ENCODE measurements around the gene NGFR.

Gene NGFR

DNA sequence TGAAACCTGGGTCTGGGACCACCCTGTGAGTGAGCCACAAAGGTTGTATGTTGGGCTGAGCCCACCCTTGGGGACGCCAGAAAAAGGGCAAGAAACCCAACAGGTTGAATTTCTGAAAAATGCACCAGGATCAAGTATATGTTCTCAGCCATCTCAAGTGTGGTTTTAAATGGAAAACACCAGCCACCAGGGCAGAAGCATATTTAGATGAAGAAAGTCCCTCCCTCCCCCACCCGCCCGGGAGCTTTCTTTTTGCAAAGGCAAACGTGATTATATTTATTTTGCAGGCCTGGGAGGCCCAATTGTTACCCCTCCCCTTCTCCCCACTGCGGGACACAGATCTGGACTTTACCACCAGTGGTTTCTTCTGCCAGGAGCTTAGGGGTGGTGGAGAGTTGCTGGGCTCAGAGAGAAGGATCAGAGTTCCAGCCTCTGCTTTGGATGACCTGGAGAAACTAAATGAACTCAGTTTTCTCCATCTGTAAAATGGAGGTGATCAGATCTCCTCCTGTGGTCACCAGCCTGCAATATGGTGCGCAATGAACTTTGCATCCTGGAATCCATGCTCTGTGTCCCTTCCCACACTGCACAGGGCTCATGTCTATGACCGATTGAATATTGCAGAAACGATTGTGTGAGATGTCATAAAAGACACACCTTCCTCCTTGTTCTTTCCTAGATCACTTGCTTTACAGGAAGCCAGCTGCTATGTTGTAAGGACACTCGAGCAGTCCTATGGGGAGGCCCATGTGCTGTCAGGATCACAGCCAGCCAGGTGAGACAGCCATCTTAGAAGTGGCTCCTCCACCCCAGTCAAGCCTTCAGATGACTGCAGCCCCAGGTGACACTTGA, 21.0 kb upstream of the NGFR start:
- no peaks in the 10 kb centered on the region for H3K36me3 ChIP-seq (ENCODE audit: control insufficient read depth, insufficient read depth, low read length)
- peaks cover 11% of the 10 kb centered on the region for H3K27me3 ChIP-seq (ENCODE audit: control insufficient read depth, insufficient read depth, low read length)
- H3K4me1 ChIP-seq (ENCODE audit: control insufficient read depth, insufficient read depth, low read length) = no peaks in the 10 kb centered on the region
- H3K4me3 ChIP-seq (ENCODE audit: low read length) = no peak overlapping the region
- no peak overlapping the region for H3K9ac ChIP-seq (ENCODE audit: low read length)
- H3K27ac ChIP-seq (ENCODE audit: low read depth, low read length) = no peak overlapping the region

DNA sequence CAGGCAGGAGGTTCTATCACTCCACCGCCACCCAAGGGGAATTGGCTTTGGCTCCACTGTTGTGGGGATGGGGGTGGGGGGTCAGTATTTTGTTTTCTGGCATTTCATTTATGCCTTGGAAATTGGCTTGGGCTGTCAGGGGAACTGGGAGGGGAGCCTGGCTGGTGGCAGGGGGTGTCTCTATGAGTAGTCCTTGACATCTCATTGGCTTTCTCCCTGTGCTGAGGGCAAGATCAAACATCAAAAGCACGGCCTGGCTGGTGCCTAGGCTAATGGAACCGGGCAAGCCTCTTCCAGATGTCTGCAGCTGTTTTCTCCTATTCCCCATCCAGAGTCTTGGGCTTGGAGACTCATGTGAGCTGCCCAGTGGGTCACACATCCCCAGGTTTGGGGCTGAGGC, 17.4 kb upstream of the NGFR start:
- Histone ChIP-seq H3K4me1 (ENCODE audit: control insufficient read depth, insufficient read depth, low read length) (no peaks in the 10 kb centered on the region), H3K4me3 (ENCODE audit: low read length) (no peak overlapping the region), H3K36me3 (ENCODE audit: control insufficient read depth, insufficient read depth, low read length) (no peaks in the 10 kb centered on the region), H3K9ac (ENCODE audit: low read length) (no peak overlapping the region), H3K27me3 (ENCODE audit: control insufficient read depth, insufficient read depth, low read length) (peaks cover 1% of the 10 kb centered on the region), H3K27ac (ENCODE audit: low read depth, low read length) (no peak overlapping the region)

DNA sequence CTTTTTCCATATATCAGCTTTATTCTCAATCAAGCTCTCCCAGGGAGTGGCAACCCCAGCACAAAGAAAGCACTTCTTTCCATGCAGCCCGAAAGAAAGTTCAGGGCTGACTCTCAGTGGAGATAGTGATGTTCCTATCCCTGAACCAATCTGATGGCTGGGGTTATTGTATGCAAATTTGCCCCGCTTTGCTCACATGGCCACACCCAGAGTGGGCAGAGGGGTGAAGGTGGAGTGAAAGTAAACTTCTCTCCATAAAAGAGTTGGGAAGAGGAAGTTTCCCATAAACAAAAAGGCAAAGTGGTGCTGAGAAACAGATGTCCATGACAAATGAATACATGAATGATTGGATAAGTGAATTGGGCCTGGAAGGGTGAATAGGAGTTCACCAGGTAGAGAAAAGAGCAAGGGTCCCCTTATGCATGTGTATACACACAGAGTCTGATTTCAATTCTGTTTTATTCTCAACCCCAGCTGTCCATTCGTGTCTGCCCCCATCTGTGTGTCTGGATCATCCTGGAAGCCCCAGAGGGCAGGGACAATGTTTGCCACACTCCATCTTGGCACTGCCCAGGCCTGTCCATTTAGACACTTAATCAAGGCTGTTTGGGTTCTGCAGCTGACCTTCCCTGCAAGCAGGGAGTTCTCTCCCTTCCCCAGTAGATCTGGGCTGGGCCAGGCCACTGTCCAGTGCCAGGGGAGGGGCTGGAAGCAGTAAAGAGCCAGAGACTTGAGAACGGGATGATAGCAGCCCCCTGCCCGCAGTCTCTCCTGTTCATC, 14.1 kb upstream of the NGFR start:
- Histone ChIP-seq H3K4me3 (ENCODE audit: low read length) (no peak overlapping the region), H3K9ac (ENCODE audit: low read length) (no peak overlapping the region), H3K4me1 (ENCODE audit: control insufficient read depth, insufficient read depth, low read length) (no peaks in the 10 kb centered on the region), H3K36me3 (ENCODE audit: control insufficient read depth, insufficient read depth, low read length) (no peaks in the 10 kb centered on the region), H3K27me3 (ENCODE audit: control insufficient read depth, insufficient read depth, low read length) (peaks cover 4% of the 10 kb centered on the region), H3K27ac (ENCODE audit: low read depth, low read length) (no peak overlapping the region)

DNA sequence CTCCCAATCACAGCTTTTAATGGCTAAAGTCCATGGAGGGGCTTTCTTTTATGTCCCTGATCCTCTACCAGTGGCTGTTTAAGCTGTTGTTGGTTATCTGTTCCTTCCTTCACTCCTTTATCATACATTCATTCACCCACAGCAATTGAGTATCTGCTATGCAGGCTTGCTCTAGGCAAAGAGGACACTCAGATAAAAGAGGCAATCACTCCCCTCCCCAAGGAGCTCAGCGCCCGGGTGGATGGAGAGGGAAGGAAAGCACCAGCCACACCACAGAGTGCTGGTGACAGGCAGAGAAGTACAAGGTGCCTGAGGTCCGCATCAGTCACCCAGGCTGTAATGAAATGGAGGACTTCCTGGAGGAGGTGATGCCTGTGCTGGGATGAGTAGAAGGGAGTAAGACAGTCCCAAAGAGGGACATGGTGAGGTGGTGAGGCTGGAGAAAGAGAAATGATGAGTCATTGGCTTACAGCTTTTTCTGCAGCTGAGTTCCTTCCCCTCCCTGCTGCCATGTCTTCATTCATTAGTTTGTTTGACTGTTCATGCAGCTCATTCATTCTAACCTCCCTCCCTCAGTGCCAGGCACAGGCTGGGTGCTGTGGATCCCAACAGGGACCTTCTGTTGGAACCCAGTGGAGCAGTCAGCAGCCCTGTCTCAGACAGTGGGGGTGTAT, 12.8 kb upstream of the NGFR start:
- Histone ChIP-seq H3K4me1 (ENCODE audit: control insufficient read depth, insufficient read depth, low read length) (no peaks in the 10 kb centered on the region), H3K36me3 (ENCODE audit: control insufficient read depth, insufficient read depth, low read length) (no peaks in the 10 kb centered on the region), H3K9ac (ENCODE audit: low read length) (no peak overlapping the region), H3K27ac (ENCODE audit: low read depth, low read length) (no peak overlapping the region), H3K4me3 (ENCODE audit: low read length) (no peak overlapping the region), H3K27me3 (ENCODE audit: control insufficient read depth, insufficient read depth, low read length) (peaks cover 6% of the 10 kb centered on the region)

DNA sequence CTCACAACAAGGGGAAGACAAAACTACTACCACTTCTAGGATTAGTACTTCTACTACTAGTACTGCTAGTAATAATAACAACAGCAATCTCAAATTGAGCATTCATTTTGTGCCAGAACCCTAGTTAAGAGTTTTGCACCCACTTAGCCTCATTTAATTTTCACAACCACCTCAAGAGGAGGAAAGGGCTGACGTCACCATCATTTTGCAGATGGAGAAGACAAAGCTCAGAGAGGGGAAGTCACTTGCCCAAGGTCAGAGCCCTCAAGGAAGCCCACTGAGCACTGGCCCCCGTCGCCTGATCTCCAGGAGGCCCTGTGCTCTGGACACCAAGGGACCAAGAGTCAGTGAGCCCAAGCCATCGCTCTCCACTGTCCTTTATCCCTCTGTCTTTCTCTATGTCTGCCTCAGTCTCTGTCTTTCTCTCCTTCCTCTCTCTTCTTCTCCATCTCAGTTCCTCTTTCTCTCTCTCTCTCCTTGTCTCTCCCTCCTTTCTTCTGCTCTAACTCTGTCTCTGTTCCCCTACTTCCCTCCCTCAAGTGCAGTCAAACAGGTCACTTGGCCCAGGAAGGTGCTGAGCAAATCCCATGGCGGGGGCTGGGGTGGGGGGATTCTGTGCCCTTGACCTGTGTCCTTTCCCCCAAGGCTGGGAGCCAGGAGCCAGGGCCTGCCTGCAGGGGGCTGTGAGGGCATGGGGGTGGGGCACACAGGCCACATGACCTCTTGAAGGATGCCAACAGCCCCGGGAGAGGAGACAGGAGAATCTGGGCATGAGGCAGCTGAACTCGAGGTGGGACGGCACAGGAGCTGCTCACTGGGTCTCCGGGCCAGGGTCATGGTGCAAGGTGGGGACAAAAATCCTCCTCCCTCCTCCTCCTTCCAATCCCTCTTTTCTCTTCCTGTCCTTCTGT, 11.2 kb upstream of the NGFR start:
- Histone ChIP-seq H3K4me3 (ENCODE audit: low read length) (no peak overlapping the region), H3K9ac (ENCODE audit: low read length) (no peak overlapping the region), H3K4me1 (ENCODE audit: control insufficient read depth, insufficient read depth, low read length) (no peaks in the 10 kb centered on the region), H3K27ac (ENCODE audit: low read depth, low read length) (no peak overlapping the region), H3K36me3 (ENCODE audit: control insufficient read depth, insufficient read depth, low read length) (no peaks in the 10 kb centered on the region), H3K27me3 (ENCODE audit: control insufficient read depth, insufficient read depth, low read length) (peaks cover 6% of the 10 kb centered on the region)

DNA sequence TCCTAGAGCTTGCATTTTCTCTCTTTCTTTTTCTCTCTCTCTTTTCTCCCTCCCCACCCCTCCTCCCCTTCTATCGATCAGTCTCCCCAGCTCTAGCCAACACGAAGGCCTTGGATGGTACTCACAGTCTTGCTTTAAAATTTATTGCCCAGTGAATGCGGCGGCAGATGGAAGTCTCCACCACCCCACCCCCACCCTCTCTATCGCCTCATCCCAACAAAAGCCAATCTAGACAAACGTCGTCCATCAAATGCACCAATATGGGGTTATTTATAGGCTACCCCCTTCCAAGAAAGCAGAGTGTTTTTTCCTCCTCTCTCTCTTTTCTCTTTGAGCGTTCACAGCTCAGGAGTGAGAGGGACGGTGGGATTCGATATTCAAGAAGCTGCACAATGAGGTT, 10.5 kb upstream of the NGFR start:
- Histone ChIP-seq H3K27ac (ENCODE audit: low read depth, low read length) (no peak overlapping the region), H3K9ac (ENCODE audit: low read length) (no peak overlapping the region), H3K27me3 (ENCODE audit: control insufficient read depth, insufficient read depth, low read length) (peaks cover 6% of the 10 kb centered on the region), H3K36me3 (ENCODE audit: control insufficient read depth, insufficient read depth, low read length) (no peaks in the 10 kb centered on the region), H3K4me3 (ENCODE audit: low read length) (no peak overlapping the region), H3K4me1 (ENCODE audit: control insufficient read depth, insufficient read depth, low read length) (no peaks in the 10 kb centered on the region)

DNA sequence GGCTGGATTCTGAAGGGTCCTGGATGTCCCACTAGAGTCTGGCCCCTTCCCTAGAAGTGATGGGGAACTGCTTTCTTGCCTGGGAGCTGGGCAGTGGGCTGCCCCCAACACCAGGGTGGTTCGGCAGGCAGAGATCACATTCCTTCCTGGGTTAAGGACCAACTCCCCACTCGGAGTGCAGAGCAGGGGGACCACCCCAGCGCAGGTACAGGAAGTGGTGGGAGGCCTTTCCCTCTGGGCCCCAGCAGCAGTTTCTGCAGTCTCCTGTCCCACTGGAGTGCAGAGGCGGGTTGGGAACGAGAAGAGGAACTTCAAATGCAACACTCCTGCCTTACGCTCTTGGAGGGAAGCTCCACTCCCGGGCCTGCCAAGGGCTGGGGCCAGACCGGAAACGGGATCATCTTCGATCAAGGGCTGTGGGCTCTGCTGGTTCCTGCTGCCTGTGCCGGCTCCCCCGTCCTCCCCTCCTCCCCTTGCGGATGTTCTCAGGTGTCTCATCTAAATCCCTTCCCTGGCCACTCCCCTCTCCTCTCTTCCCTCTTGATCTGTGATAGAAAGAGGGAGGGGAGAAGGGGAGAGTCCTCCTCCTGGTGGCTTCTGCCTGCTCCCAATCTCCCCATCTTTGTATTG, 9.0 kb upstream of the NGFR start:
- peaks cover 10% of the 10 kb centered on the region for H3K27me3 ChIP-seq (ENCODE audit: control insufficient read depth, insufficient read depth, low read length)
- H3K4me1 ChIP-seq (ENCODE audit: control insufficient read depth, insufficient read depth, low read length) = no peaks in the 10 kb centered on the region
- no peaks in the 10 kb centered on the region for H3K36me3 ChIP-seq (ENCODE audit: control insufficient read depth, insufficient read depth, low read length)
- no peak overlapping the region for H3K4me3 ChIP-seq (ENCODE audit: low read length)
- H3K9ac ChIP-seq (ENCODE audit: low read length) = no peak overlapping the region
- no peak overlapping the region for H3K27ac ChIP-seq (ENCODE audit: low read depth, low read length)

DNA sequence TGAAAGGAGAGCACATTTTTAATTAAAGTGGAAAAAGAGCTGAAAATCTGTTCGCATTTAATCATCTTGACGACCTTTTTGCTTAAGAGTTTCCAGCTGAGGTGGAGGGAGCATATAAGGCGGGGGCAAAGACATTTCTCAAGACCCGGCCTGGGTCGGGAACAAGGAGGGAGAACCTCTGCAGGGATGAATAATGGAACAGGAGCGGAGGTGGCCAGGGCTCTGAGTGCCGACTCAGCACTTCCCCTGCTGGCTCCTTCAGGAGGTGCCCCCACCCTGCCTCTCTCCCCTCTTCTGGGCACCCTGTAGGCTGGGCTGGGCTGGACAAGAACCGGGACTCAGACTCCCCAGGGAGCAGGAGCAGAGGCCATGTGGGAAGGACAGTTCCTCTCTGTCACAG, 7.9 kb upstream of the NGFR start:
- H3K4me1 ChIP-seq (ENCODE audit: control insufficient read depth, insufficient read depth, low read length) = no peaks in the 10 kb centered on the region
- H3K27ac ChIP-seq (ENCODE audit: low read depth, low read length) = no peak overlapping the region
- H3K27me3 ChIP-seq (ENCODE audit: control insufficient read depth, insufficient read depth, low read length) = peaks cover 10% of the 10 kb centered on the region
- H3K9ac ChIP-seq (ENCODE audit: low read length) = no peak overlapping the region
- H3K4me3 ChIP-seq (ENCODE audit: low read length) = no peak overlapping the region
- no peaks in the 10 kb centered on the region for H3K36me3 ChIP-seq (ENCODE audit: control insufficient read depth, insufficient read depth, low read length)

DNA sequence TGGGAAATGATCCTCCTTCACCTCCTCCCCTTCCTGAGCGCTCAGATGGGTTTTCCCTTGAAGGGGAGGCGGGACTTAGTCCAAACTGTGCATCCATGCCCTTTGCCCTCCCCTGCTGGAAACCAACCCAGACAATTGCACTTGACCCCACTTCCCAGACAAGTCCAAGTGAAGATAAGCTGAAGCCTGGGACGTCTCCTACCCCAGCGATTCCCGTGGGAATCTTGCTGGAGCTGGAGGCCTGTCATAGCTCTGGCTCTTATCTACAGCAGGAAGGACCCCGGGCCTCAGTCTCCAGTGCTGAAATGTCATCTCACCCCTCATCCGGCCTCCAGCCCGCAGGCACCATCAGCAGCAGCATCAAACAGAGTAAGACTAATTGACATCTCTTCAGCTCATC, 6.5 kb upstream of the NGFR start:
- H3K27ac ChIP-seq (ENCODE audit: low read depth, low read length) = no peak overlapping the region
- no peak overlapping the region for H3K4me3 ChIP-seq (ENCODE audit: low read length)
- no peaks in the 10 kb centered on the region for H3K4me1 ChIP-seq (ENCODE audit: control insufficient read depth, insufficient read depth, low read length)
- H3K9ac ChIP-seq (ENCODE audit: low read length) = no peak overlapping the region
- H3K36me3 ChIP-seq (ENCODE audit: control insufficient read depth, insufficient read depth, low read length) = no peaks in the 10 kb centered on the region
- peaks cover 10% of the 10 kb centered on the region for H3K27me3 ChIP-seq (ENCODE audit: control insufficient read depth, insufficient read depth, low read length)

DNA sequence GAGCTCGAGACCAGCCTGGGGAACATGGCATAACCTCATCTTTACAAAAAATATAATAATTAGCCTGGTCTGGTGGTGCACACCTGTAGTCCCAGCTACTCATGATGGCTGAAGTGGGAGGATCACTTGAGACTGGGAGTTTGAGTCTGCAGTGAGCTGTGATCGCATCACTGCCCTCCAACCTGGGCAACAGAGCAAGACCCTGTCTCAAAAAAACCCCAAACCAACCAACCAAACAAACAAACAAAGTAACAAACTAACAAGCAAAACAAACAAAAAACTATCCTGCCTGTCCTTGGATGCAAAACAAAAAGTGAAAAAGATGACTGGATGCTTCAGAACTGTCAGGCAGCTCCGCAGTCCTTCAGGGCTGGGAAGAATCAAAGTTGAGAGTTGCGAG, 5.7 kb upstream of the NGFR start:
- Histone ChIP-seq H3K36me3 (ENCODE audit: control insufficient read depth, insufficient read depth, low read length) (no peaks in the 10 kb centered on the region), H3K9ac (ENCODE audit: low read length) (no peak overlapping the region), H3K27ac (ENCODE audit: low read depth, low read length) (no peak overlapping the region), H3K4me3 (ENCODE audit: low read length) (no peak overlapping the region), H3K27me3 (ENCODE audit: control insufficient read depth, insufficient read depth, low read length) (peaks cover 10% of the 10 kb centered on the region), H3K4me1 (ENCODE audit: control insufficient read depth, insufficient read depth, low read length) (no peaks in the 10 kb centered on the region)

DNA sequence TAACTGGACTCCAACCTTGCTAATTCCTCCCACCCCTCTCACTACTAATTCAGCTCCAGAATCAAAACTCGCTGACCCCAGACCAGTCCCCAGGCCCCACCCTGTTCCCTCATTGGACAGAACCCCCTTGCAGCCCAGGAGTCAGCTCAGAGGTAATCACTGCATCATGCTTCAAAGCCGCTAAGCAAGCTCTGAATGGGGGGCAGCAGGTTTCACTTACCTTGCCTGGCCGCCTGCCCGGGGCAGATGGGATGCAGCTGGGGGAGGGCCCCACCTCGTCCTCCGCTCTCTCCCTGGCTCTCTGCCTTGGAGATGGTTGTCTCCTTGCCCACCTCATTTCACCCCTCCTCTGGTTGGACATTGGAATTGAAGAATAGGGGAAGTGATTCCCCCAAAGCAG, 4.8 kb upstream of the NGFR start:
- Histone ChIP-seq H3K9ac (ENCODE audit: low read length) (no peak overlapping the region), H3K4me3 (ENCODE audit: low read length) (no peak overlapping the region), H3K27me3 (ENCODE audit: control insufficient read depth, insufficient read depth, low read length) (peaks cover 10% of the 10 kb centered on the region), H3K36me3 (ENCODE audit: control insufficient read depth, insufficient read depth, low read length) (no peaks in the 10 kb centered on the region), H3K27ac (ENCODE audit: low read depth, low read length) (no peak overlapping the region), H3K4me1 (ENCODE audit: control insufficient read depth, insufficient read depth, low read length) (peaks cover under 1% of the 10 kb centered on the region)
